ENCODE data around the gene KRT75.

DNA sequence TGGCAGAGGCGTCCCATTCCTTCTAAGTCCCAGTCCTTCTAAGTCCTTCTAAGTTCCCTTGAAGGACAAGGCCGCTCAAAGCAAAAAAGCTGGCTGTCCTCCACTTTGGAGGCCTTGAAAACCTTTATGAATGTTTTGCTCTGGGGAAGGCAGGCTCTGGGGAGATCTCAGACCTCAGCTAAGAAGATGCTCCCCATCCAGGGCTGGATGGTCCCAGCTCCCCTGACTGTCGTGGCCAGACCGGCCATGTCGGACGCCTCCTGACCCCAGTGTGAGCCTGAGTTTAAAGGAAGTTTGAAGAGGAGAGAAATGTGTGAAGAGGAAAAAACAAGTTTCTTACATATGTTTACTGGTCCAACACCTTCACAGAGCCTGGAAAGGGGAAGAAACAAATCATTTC lies 54.6 kb downstream of the KRT75 start:
- TF ChIP-seq CTCF (optimal IDR thresholded peaks at IDR 0.05 in 1 of 3, IDR thresholded peaks at IDR 0.05 in 1 of 3, conservative IDR thresholded peaks at IDR 0.05 in 1 of 3; ENCODE audit: extremely low read depth in 1 of 3, insufficient read depth in 2 of 3, low read length in 3 of 3) (no peak), EZH2 (IDR thresholded peaks at IDR 0.05; ENCODE audit: low read length) (no peak)
